Stimulated activated naive CD4-positive, alpha-beta T cell treated with Interleukin-2 at 50 U/mL for 16 hours (primary cell): ENCODE results near the gene CCDC15.
"Not testable (repeated sequence)": the region's sequence is repeated elsewhere in the genome, so short reads cannot be mapped to it uniquely, and the experiment has no call there.

Source experiments
- DNase-seq: peaks from one replicate; lab custom pipeline; 2025; lab: John Stamatoyannopoulos, UW

The CCDC15 gene

GRCh38 chr11:124941703-124942102 lies 12.3 kb upstream of the CCDC15 start:
- no peak for DNase-seq

- DNase-seq = no peak
These were observed 11.3 kb upstream of the CCDC15 start for GRCh38 chr11:124942466-124943253.

GRCh38 chr11:124943254-124943616 lies 10.8 kb upstream of the CCDC15 start:
- DNase-seq = no peak

- DNase-seq = no peak
These were observed 10.3 kb upstream of the CCDC15 start for GRCh38 chr11:124943741-124944140.

GRCh38 chr11:124944565-124944964 lies 9.4 kb upstream of the CCDC15 start:
- DNase-seq = no peak

GRCh38 chr11:124945826-124946225 lies 8.2 kb upstream of the CCDC15 start:
- DNase-seq = no peak

- no peak for DNase-seq
These were observed 7.3 kb upstream of the CCDC15 start for GRCh38 chr11:124946735-124947141.

GRCh38 chr11:124950601-124951330 lies 3.2 kb upstream of the CCDC15 start:
- DNase-seq = no peak

- DNase-seq = no peak
These were observed 2.7 kb upstream of the CCDC15 start for GRCh38 chr11:124951341-124951740.

GRCh38 chr11:124954590-124954955 lies 571 bp downstream of the CCDC15 start:
- no peak for DNase-seq

GRCh38 chr11:124955035-124955434 lies 1.0 kb downstream of the CCDC15 start:
- DNase-seq = no peak

GRCh38 chr11:124961972-124962609 lies 8.1 kb downstream of the CCDC15 start:
- no peak for DNase-seq

- DNase-seq = not testable (repeated sequence)
These were observed 14.2 kb downstream of the CCDC15 start for GRCh38 chr11:124968197-124968596.

GRCh38 chr11:124970925-124971324 lies 16.9 kb downstream of the CCDC15 start:
- DNase-seq = no peak

GRCh38 chr11:124971810-124972209 lies 17.8 kb downstream of the CCDC15 start:
- DNase-seq = no peak

GRCh38 chr11:124976531-124976930 lies 22.5 kb downstream of the CCDC15 start:
- DNase-seq = no peak

GRCh38 chr11:124977006-124977405 lies 23.0 kb downstream of the CCDC15 start:
- no peak for DNase-seq

- DNase-seq = no peak
These were observed 24.3 kb downstream of the CCDC15 start for GRCh38 chr11:124978316-124978715.

- DNase-seq = no peak
These were observed 28.0 kb downstream of the CCDC15 start for GRCh38 chr11:124982043-124982442.

GRCh38 chr11:124983674-124984511 lies 29.9 kb downstream of the CCDC15 start:
- no peak for DNase-seq

GRCh38 chr11:124984512-124984854 lies 30.5 kb downstream of the CCDC15 start:
- no peak for DNase-seq

- no peak for DNase-seq
These were observed 33.1 kb downstream of the CCDC15 start for GRCh38 chr11:124987096-124987495.
